Kidney epithelial cell (primary cell): Measurements from ENCODE around the gene CACNA1D. TPM values are rescaled to one million over a fixed set of nuclear protein-coding genes. Genes with fewer than 3 reads are reported as not detected.

Source experiments
- DNase-seq: peaks from one replicate; pipeline ENCODE4 v3.0.0-alpha.2; 2010; ENCODE audit warnings: low read depth
- H3K27me3 ChIP-seq: 2 replicates; pipeline ENCODE4 v1.6.0; 2011; ENCODE audit warnings: low read length; ENCODE audit not compliant: control insufficient read depth, insufficient read depth
- H3K36me3 ChIP-seq: 2 replicates; pipeline ENCODE4 v1.5.1; 2011; ENCODE audit warnings: low read length; ENCODE audit not compliant: control insufficient read depth, insufficient read depth
- H3K4me3 ChIP-seq: 2 replicates; pipeline ENCODE4 v1.5.1; 2011; ENCODE audit warnings: low read depth, mild to moderate bottlenecking, control low read depth, low read length
- CTCF ChIP-seq: IDR thresholded peaks from 2 replicates; pipeline ENCODE4 v1.5.1; 2011; ENCODE audit warnings: mild to moderate bottlenecking, moderate library complexity, low read length, control low read depth, inconsistent platforms; ENCODE audit not compliant: insufficient read depth, poor library complexity, severe bottlenecking
- total RNA-seq: library from RNA; depleted of rRNA; stranded (reverse); fragments of >200 nt; gene quantifications from 2 replicates; pipeline ENCODE4 v1.2.3, GENCODE V29; 2015

Gene CACNA1D
- total RNA-seq, 1 donor from 2014 or later: 0.21 TPM

- no peaks in the 10 kb centered on the region for H3K27me3 ChIP-seq
- no peak for TF ChIP-seq CTCF
Measured at GRCh38 chr3:53626876-53627275, 132.5 kb downstream of the CACNA1D start.

GRCh38 chr3:53628536-53629401 lies 134.4 kb downstream of the CACNA1D start:
- Histone ChIP-seq H3K36me3 (no peaks in the 10 kb centered on the region), H3K4me3 (no peak overlapping the region), H3K27me3 (no peaks in the 10 kb centered on the region)
- no peak for TF ChIP-seq CTCF
- DNase-seq: no peak

More at GRCh38 chr3:53626876-53627275, 132.5 kb downstream of the CACNA1D start:
- Histone ChIP-seq H3K36me3 (no peaks in the 10 kb centered on the region), H3K4me3 (no peak overlapping the region)
- DNase-seq: no peak

GRCh38 chr3:53629402-53629723 lies 135.0 kb downstream of the CACNA1D start:
- no peak for TF ChIP-seq CTCF
- Histone ChIP-seq H3K27me3 (no peaks in the 10 kb centered on the region), H3K4me3 (no peak overlapping the region), H3K36me3 (no peaks in the 10 kb centered on the region)
- no peak for DNase-seq

- DNase-seq: peak; percentile 4
- TF ChIP-seq CTCF: no peak
- Histone ChIP-seq H3K4me3 (no peak overlapping the region), H3K36me3 (no peaks in the 10 kb centered on the region), H3K27me3 (no peaks in the 10 kb centered on the region)
Measured at GRCh38 chr3:53630547-53630946, 136.1 kb downstream of the CACNA1D start.

GRCh38 chr3:53633197-53633787 lies 138.9 kb downstream of the CACNA1D start:
- DNase-seq: no peak
- no peak for TF ChIP-seq CTCF
- H3K36me3 ChIP-seq: no peaks in the 10 kb centered on the region
- no peaks in the 10 kb centered on the region for H3K27me3 ChIP-seq
- H3K4me3 ChIP-seq: no peak overlapping the region
